ENCODE measurements around the gene TBCK.

DNA sequence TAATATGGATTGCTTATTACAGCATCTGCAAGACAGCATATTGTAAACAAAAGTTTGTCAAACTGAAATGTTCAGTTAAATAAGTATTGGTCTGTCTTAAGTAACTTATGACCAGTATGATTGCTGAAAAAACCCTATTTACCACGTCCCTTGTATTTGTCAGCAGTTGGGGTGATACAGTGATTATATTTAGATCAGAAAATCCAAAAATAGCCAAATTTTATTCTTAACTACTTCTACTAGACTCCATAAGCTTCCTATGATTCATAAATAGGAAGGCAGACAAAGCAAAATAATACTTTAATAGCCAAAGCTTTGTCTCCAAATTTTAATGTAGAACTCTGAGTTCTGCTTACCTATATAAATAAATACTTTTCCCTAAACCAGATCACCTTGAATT is 45.3 kb downstream of the TBCK start:
- TF ChIP-seq, protein P1, sequence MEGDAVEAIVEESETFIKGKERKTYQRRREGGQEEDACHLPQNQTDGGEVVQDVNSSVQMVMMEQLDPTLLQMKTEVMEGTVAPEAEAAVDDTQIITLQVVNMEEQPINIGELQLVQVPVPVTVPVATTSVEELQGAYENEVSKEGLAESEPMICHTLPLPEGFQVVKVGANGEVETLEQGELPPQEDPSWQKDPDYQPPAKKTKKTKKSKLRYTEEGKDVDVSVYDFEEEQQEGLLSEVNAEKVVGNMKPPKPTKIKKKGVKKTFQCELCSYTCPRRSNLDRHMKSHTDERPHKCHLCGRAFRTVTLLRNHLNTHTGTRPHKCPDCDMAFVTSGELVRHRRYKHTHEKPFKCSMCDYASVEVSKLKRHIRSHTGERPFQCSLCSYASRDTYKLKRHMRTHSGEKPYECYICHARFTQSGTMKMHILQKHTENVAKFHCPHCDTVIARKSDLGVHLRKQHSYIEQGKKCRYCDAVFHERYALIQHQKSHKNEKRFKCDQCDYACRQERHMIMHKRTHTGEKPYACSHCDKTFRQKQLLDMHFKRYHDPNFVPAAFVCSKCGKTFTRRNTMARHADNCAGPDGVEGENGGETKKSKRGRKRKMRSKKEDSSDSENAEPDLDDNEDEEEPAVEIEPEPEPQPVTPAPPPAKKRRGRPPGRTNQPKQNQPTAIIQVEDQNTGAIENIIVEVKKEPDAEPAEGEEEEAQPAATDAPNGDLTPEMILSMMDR (IDR thresholded peaks at IDR 0.05) = no peak
- no peak for TF ChIP-seq POLR2A (IDR thresholded peaks at IDR 0.05)

Data from uterus (tissue), 2 donors.